HG03108 (cell line): ENCODE data around the gene PCGF3.
"Not testable (repeated sequence)": the region's sequence is repeated elsewhere in the genome, so short reads cannot be mapped to it uniquely, and the experiment has no call there.

Source experiments
- ATAC-seq: cut with Tn5 transposase; IDR thresholded peaks from one replicate; pipeline ENCODE4 v1.9.1; 2021; ENCODE audit warnings: moderate library complexity; ENCODE audit not compliant: unreplicated experiment

Gene PCGF3

GRCh38 chr4:722851-723360 is 17.3 kb downstream of the PCGF3 start:
- ATAC-seq, result no peak

GRCh38 chr4:723751-724530 is 18.3 kb downstream of the PCGF3 start:
- no peak for ATAC-seq

GRCh38 chr4:725391-726234 is 20.0 kb downstream of the PCGF3 start:
- no peak for ATAC-seq

GRCh38 chr4:726235-726787 is 20.7 kb downstream of the PCGF3 start:
- ATAC-seq, result no peak

GRCh38 chr4:726838-727237 is 21.2 kb downstream of the PCGF3 start:
- no peak for ATAC-seq

- ATAC-seq, result no peak
These were observed 21.9 kb downstream of the PCGF3 start for GRCh38 chr4:727576-727975.

- no peak for ATAC-seq
These were observed 24.0 kb downstream of the PCGF3 start for GRCh38 chr4:729336-730315.

- ATAC-seq, result no peak
These were observed 24.9 kb downstream of the PCGF3 start for GRCh38 chr4:730511-730910.

- not testable (repeated sequence) for ATAC-seq
These were observed 25.6 kb downstream of the PCGF3 start for GRCh38 chr4:730946-731904.

- not testable (repeated sequence) for ATAC-seq
These were observed 26.3 kb downstream of the PCGF3 start for GRCh38 chr4:731954-732353.

GRCh38 chr4:732486-732885 is 26.9 kb downstream of the PCGF3 start:
- no peak for ATAC-seq

- no peak for ATAC-seq
These were observed 27.4 kb downstream of the PCGF3 start for GRCh38 chr4:732911-733630.

- no peak for ATAC-seq
These were observed 28.0 kb downstream of the PCGF3 start for GRCh38 chr4:733631-733980.

- no peak for ATAC-seq
These were observed 28.4 kb downstream of the PCGF3 start for GRCh38 chr4:734075-734474.

GRCh38 chr4:734951-735350 is 29.3 kb downstream of the PCGF3 start:
- no peak for ATAC-seq

GRCh38 chr4:735583-735982 is 30.0 kb downstream of the PCGF3 start:
- ATAC-seq, result no peak

GRCh38 chr4:736561-736960 is 30.9 kb downstream of the PCGF3 start:
- not testable (repeated sequence) for ATAC-seq

- ATAC-seq, result no peak
These were observed 33.2 kb downstream of the PCGF3 start for GRCh38 chr4:738781-739280.

- ATAC-seq, result no peak
These were observed 33.9 kb downstream of the PCGF3 start for GRCh38 chr4:739569-739968.
